Left ventricle myocardium inferior (tissue), 1 donor: ENCODE measurements around the gene BCAR3. TPM values are rescaled to one million over a fixed set of nuclear protein-coding genes. Genes with fewer than 3 reads are reported as not detected.

ENCODE experiments used
- DNase-seq: peaks from one replicate; pipeline ENCODE4 v3.0.0-alpha.2; 2020
- H3K27ac ChIP-seq: fragments of 200-600 bp; replicated peaks from 2 replicates; pipeline ENCODE4 v1.8.0; 2021
- H3K27me3 ChIP-seq: fragments of 200-600 bp; 2 replicates; pipeline ENCODE4 v1.8.0; 2021; ENCODE audit warnings: low read depth
- H3K36me3 ChIP-seq: fragments of 200-600 bp; 2 replicates; pipeline ENCODE4 v1.8.0; 2021
- H3K4me1 ChIP-seq: fragments of 200-600 bp; 2 replicates; pipeline ENCODE4 v1.8.0; 2021
- H3K4me3 ChIP-seq: fragments of 200-600 bp; 2 replicates; pipeline ENCODE4 v1.8.0; 2021; ENCODE audit warnings: mild to moderate bottlenecking, moderate library complexity
- H3K9me3 ChIP-seq: fragments of 200-600 bp; replicated peaks from 2 replicates; pipeline ENCODE4 v1.8.0; 2021
- CTCF ChIP-seq: fragments of 200-600 bp; IDR thresholded peaks from 2 replicates; pipeline ENCODE4 v1.8.0; 2021; ENCODE audit warnings: antibody characterized with exemption, mild to moderate bottlenecking, borderline replicate concordance
- intact Hi-C: fragments of 100-400 bp; cut with micrococcal nuclease; formaldehyde crosslinking; loops from one replicate; pipeline ENCODE4 v1.11.0; 2022
- total RNA-seq: library from RNA; stranded (reverse); fragmentation: NEBNext Ultra II Directional; extraction: Animal tissue kit (Norgen Biotek cat#: 25700); gene quantifications from one replicate; pipeline ENCODE4 v1.2.1, GENCODE V29; 2021
- donor health status: DM: no; HTN: yes; CAD: no; lungs with severe emphysema.

BCAR3 gene
- total RNA-seq, 1 donor from 2014 or later = 23.5 TPM

- Histone ChIP-seq H3K27me3 (no peaks in the 10 kb centered on the region), H3K9me3 (no peaks in the 10 kb centered on the region), H3K36me3 (no peaks in the 10 kb centered on the region), H3K4me1 (peaks cover 61% of the 10 kb centered on the region), H3K4me3 (no peak overlapping the region), H3K27ac (no peak overlapping the region)
- TF ChIP-seq CTCF = no peak
- no peak for DNase-seq
- intact Hi-C loops = no loop called here
Measured at GRCh38 chr1:93705892-93706500, 24.4 kb upstream of the BCAR3 start.

GRCh38 chr1:93704052-93704451, 22.4 kb upstream of the BCAR3 start:
- Histone ChIP-seq H3K4me1 (peaks cover 42% of the 10 kb centered on the region), H3K36me3 (no peaks in the 10 kb centered on the region), H3K27me3 (no peaks in the 10 kb centered on the region), H3K9me3 (no peaks in the 10 kb centered on the region), H3K4me3 (no peak overlapping the region), H3K27ac (no peak overlapping the region)
- intact Hi-C loops = no loop called here
- DNase-seq = no peak
- no peak for TF ChIP-seq CTCF

- H3K36me3 ChIP-seq = no peaks in the 10 kb centered on the region
- no peak for TF ChIP-seq CTCF
- H3K4me3 ChIP-seq = no peak overlapping the region
- no peaks in the 10 kb centered on the region for H3K27me3 ChIP-seq
- peaks cover 37% of the 10 kb centered on the region for H3K4me1 ChIP-seq
- DNase-seq = no peak
- no peak overlapping the region for H3K27ac ChIP-seq
- intact Hi-C loops = no loop called here
- no peaks in the 10 kb centered on the region for H3K9me3 ChIP-seq
Measured at GRCh38 chr1:93703643-93704042, 22.0 kb upstream of the BCAR3 start.

GRCh38 chr1:93702828-93703183, 21.2 kb upstream of the BCAR3 start:
- no peaks in the 10 kb centered on the region for H3K27me3 ChIP-seq
- H3K27ac ChIP-seq = peak overlapping the region; percentile 72
- H3K36me3 ChIP-seq = no peaks in the 10 kb centered on the region
- intact Hi-C loops = no loop called here
- no peaks in the 10 kb centered on the region for H3K9me3 ChIP-seq
- peaks cover 29% of the 10 kb centered on the region for H3K4me1 ChIP-seq
- no peak overlapping the region for H3K4me3 ChIP-seq
- DNase-seq = no peak
- no peak for TF ChIP-seq CTCF

GRCh38 chr1:93702111-93702827, 20.6 kb upstream of the BCAR3 start:
- Histone ChIP-seq H3K4me3 (no peak overlapping the region), H3K9me3 (no peaks in the 10 kb centered on the region), H3K27me3 (no peaks in the 10 kb centered on the region), H3K4me1 (peaks cover 27% of the 10 kb centered on the region), H3K27ac (peak overlapping the region; percentile 72), H3K36me3 (no peaks in the 10 kb centered on the region)
- intact Hi-C loops = no loop called here
- DNase-seq = peak; percentile 60
- TF ChIP-seq CTCF = no peak
